HG03575 (cell line): ENCODE results near the gene CHD9.
"Not testable (repeated sequence)": the region's sequence is repeated elsewhere in the genome, so short reads cannot be mapped to it uniquely, and the experiment has no call there.

Source experiments
- ATAC-seq: cut with Tn5 transposase; IDR thresholded peaks from one replicate; pipeline ENCODE4 v1.9.1; 2021; ENCODE audit not compliant: unreplicated experiment, insufficient number of reproducible peaks, low FRiP score; ENCODE audit errors: extremely low read depth

The CHD9 gene

DNA sequence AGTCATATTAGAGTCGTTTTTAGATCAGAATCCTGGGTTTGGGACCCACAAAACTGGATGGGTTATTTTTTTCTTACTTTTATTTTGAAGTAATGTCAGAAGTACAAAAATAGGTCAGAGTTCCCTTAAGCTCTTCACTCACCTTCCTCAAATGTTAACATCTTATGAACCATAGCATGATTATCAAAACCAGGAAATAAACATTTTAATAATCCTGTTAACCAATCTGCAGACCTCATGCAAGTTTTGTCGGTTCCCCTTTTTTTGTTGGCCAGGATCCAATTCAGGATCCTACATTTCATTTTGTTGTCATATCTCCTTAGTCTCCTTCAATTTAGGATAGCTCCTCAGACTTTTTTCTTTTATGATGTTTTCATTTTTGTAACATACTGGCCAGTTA lies 162.0 kb downstream of the CHD9 start:
- ATAC-seq: no peak

GRCh38 chr16:53219371-53219770 lies 164.6 kb downstream of the CHD9 start:
- no peak for ATAC-seq

GRCh38 chr16:53219795-53220454 lies 165.1 kb downstream of the CHD9 start:
- ATAC-seq: no peak

DNA sequence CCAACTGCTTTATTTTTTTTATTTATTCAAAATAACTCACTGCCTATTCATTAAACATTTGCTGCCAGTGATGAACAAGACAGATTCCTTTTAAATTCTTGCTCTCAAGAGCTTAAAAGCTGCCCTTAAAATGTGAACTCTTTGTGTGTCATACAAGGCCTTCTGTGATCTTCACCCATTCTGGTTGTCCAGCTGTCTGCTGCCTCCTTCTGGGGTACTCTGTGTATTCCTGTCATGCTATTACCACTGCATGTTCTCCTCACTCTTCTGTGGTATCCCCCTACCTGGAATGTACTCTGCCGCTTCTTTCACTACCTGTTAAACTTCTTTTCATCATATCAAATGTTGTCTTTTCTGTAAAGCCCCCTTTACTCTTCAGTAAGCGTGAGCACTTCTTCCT lies 165.8 kb downstream of the CHD9 start:
- no peak for ATAC-seq

- ATAC-seq: no peak
Observed at GRCh38 chr16:53224951-53225533, 170.3 kb downstream of the CHD9 start.

DNA sequence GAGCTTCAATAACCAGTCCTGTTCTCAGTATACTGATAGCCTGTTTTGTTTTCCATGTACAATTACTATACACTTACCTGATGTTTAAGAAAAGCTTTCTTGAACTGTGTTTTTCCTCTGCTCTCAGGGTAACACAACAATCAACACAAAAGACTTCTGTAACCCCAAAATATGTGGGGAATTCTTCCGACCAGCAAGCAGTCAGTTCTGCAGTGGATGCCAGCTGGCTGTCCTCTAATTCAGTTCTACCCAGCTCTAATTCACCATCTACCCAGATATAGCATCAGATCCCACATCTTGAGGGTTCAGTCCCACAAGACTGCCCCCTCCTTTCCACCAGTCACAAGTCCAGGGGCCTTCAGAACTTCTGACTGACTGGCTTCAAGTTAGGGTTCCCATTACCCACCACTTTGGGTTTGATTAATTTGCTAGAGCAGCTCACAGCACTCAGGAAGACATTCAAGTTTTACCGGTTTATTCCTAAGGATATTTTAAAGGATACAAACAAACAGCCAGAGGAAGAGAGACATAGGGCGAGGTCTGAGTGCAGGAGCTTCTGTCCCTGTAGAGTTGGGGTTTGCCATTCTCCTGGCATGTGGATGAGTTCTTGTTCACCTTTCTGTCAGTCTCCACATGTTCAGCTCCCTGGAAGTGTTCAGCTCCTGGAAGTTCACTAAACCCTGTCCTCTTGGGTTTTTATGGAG lies 178.2 kb downstream of the CHD9 start:
- ATAC-seq: no peak

DNA sequence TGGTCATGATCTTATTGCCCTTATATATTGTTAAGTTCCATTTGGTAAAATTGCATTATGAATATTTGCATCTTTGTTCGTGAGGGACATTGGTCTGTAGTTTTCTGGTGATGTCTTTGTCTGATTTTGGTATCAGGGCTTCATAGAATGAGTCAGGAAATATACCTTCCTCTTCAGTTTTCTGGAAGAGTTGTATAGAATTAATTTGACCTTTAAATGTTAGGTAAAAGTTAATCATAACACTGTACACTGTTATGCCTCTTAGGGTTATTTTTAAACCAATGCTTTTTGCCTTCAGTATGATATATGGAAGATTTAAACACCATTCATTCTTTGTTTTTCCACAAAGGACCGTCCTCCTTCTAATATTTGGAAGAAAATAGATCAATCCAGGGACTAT lies 180.0 kb downstream of the CHD9 start:
- no peak for ATAC-seq

GRCh38 chr16:53235851-53236250 lies 181.1 kb downstream of the CHD9 start:
- no peak for ATAC-seq

DNA sequence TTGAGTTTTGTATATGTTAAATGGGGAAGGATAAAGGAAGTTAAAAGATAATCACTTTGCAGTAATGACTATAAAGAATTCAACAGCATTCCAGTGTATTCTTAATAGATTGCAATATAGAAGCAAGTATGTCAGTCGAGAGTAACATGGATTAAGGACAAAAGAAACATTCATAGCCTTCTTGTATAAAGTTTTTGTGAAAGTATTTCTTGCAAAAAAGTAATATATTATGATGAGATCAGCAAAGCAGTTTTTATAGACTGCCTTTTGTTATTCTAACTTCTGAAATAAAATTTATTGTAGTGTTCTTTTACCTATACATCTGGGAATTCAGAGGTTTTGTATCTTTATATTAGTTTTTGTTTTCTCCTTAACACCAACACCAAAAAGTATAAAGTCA lies 194.5 kb downstream of the CHD9 start:
- ATAC-seq: no peak

- ATAC-seq: no peak
Observed at GRCh38 chr16:53257001-53257400, 202.2 kb downstream of the CHD9 start.

- no peak for ATAC-seq
Observed at GRCh38 chr16:53258809-53259208, 204.0 kb downstream of the CHD9 start.

DNA sequence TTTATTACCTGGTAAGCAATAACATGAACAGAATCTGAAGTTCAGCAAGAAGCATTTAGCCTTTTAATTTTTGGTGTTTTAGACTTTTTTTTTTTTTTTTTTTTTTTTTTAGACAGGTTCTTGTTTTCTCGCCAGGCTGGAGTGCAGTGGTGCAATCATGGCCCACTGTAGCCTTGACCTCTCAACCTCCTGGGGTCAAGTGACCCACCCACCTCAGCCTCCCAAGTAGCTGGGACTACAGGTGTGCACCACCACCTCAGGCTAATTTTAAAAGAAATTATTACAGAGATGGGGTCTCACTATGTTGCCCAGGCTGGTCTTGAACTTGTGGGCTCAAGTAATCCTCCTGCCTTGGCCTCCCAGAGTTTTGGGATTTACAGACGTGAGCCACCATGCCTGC lies 206.5 kb downstream of the CHD9 start:
- no peak for ATAC-seq

GRCh38 chr16:53262645-53263044 lies 207.9 kb downstream of the CHD9 start:
- ATAC-seq: no peak

- no peak for ATAC-seq
Observed at GRCh38 chr16:53266156-53266555, 211.4 kb downstream of the CHD9 start.

DNA sequence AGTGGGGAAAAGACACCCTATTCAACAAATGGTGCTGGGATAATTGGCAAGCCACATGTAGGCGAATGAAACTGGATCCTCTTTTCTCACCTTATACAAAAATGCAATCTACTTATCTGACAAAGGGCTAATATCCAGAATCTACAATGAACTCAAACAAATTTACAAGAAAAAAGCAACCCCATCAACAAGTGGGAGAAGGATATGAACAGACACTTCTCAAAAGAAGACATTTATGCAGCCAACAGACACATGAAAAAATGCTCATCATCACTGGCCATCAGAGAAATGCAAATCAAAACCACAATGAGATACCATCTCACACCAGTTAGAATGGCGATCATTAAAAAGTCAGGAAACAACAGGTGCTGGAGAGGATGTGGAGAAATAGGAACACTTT lies 223.7 kb downstream of the CHD9 start:
- not testable (repeated sequence) for ATAC-seq

DNA sequence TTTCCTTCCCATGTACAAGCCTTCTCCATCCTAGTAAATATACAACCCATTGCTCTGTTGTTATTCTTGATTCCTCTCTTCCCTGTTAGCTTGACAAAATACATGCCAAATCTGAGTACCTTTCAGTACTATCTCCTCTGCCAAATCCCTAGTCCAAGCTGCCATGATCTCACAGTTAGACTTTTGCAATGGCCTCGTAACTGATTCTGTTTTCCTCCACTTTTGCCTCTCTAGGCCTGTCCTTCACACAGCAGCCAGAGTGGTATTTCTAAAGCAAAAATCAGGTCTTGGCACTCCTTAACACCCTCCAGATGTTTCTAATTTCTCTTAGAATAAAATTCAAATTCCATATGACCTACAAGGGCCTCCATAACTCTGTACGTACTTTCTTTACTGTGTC lies 226.5 kb downstream of the CHD9 start:
- ATAC-seq: no peak

DNA sequence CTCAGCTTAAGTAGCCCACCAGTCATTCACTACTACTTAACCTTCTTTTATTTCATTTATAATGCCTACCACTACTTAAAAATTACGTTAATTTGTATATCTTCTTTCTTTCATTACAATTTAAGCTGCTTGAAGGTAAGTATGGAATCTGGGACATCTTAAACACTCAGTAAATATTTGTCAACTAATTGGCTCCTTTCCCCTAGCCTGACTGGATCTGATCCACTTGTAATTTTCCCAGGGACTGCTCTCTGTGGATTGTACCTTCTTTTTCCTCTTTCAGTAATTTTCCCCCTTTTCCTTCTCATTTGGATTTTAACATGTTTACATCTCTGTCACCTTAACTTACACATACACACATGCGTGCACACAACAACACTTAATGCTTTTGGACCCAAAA lies 227.1 kb downstream of the CHD9 start:
- ATAC-seq: no peak

DNA sequence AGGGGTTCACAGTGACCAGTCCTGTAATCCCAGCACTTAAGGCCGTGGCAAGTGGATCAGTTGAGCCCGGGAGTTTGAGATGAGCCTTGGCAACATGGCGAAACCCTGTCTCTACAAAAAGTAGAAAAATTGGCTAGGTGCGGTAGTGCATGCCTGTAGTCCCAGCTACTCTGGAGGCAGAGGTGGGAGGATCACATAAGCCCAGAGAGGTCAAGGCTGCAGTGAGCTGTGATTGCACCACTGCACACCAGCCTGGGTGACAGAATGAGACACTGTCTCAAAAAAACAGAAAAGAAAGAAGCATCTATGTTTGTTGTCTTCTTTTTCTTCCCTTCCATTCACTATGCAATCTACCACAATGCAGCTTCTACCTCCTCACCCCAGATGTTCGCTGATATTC lies 227.5 kb downstream of the CHD9 start:
- ATAC-seq: no peak

GRCh38 chr16:53282975-53283946 lies 228.5 kb downstream of the CHD9 start:
- no peak for ATAC-seq
